Activated CD8-positive, alpha-beta memory T cell treated with anti-CD3 and anti-CD28 coated beads, Interleukin-2, amount 50 U/mL, for 48 hours (primary cell): ENCODE measurements around the gene KPNB1.
A peak's percentile ranks its signal among the peaks of the same experiment; 100 is the strongest.

Experiments used
- DNase-seq: peaks from one replicate; pipeline ENCODE4 v3.0.0-alpha.2; 2020

Gene KPNB1

GRCh38 chr17:47638903-47639302, 10.8 kb upstream of the KPNB1 start:
- DNase-seq: no peak

DNA sequence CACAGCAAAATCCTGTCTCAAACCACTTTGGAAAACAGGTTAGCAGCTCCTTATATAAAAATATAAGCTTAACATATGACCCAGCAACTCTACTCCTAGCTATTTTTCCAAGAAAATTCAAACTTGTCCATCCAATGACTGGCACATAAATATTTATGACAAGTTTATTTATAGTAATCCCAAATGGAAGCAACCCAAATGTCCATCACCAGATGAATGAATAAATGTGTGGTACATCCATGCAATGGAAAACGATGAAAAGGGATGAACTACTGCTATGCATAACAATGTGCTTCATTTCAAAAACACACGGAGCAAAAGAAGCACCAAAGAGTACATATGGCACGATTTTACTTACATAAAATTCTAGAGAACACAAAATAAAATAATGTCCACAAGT, 9.6 kb upstream of the KPNB1 start:
- no peak for DNase-seq

GRCh38 chr17:47641202-47641601, 8.5 kb upstream of the KPNB1 start:
- no peak for DNase-seq

- DNase-seq: no peak
Measured at GRCh38 chr17:47643116-47643515, 6.6 kb upstream of the KPNB1 start.

DNA sequence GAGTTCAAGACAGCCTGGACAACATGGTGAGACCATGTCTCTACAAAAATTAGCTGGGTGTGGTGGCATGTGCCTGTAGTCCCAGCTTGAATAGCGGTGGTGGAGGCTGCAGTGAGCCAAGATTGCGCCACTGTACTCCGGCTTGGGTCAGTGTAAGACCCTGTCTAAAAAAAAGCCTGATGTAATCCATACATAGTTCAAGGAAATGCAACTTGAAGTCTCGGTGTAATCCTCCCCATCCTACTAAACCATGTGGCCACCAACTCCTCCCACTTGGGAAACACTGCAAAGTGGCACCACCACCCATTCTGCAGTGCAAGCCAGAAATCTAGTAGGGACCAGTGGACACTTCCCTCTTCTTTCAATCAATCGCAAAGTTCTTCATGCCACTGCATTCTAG, 5.4 kb upstream of the KPNB1 start:
- no peak for DNase-seq

- DNase-seq: no peak
Measured at GRCh38 chr17:47649972-47650524, 329 bp downstream of the KPNB1 start.

- peak; percentile 95 for DNase-seq
Measured at GRCh38 chr17:47650525-47651522, 1.1 kb downstream of the KPNB1 start.

- no peak for DNase-seq
Measured at GRCh38 chr17:47651704-47652103, 2.0 kb downstream of the KPNB1 start.

DNA sequence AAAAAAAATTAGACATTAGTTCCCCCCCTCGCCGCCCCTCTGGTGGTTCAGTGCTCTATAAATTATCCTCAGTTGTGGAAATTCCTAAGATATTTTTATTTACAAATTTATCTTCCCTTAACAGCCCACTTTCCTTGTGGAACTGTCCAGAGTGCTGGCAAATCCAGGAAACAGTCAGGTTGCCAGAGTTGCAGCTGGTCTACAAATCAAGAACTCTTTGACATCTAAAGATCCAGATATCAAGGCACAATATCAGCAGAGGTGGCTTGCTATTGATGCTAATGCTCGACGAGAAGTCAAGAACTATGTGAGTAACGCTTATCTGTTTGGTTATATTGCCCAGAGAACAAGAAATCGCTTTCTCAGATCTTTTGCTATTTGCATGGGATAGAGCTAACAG, 2.9 kb downstream of the KPNB1 start:
- DNase-seq: no peak

- no peak for DNase-seq
Measured at GRCh38 chr17:47653442-47653841, 3.7 kb downstream of the KPNB1 start.

DNA sequence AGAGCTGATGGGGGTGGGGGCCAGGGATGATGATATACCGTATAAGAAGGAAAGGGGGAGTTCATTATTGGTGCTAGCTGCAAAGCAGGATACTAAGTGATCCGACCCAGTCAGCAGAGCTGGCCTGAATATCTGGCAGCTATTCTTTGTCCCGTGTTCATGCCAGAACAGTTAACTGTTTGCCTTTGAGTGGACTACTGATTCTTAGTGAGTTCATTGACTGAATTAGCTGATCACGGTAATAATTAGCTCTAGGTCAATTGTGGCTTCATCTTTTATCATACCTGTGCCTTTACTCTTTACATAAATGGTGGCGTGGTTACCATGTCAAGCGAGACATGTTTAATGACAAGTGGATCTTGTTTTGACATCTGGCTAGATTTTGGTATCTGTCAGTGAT, 5.3 kb downstream of the KPNB1 start:
- no peak for DNase-seq

GRCh38 chr17:47660064-47660492, 10.4 kb downstream of the KPNB1 start:
- no peak for DNase-seq

GRCh38 chr17:47663912-47664623, 14.3 kb downstream of the KPNB1 start:
- no peak for DNase-seq

DNA sequence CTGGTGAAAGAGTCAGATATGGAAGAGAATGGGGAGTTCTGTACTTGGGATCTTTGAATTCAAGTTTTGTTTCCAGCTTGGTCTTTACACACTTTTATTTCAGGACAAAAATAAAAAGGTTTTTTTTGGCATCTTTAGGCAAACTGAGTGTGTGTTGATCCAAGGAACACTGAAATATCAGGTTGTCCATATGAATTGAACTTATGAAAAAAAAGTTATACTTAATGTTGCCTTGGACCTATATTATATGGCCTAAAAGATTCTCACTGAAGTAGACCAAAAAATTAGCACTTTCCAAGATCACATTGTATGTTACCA, 14.9 kb downstream of the KPNB1 start:
- DNase-seq: no peak

DNA sequence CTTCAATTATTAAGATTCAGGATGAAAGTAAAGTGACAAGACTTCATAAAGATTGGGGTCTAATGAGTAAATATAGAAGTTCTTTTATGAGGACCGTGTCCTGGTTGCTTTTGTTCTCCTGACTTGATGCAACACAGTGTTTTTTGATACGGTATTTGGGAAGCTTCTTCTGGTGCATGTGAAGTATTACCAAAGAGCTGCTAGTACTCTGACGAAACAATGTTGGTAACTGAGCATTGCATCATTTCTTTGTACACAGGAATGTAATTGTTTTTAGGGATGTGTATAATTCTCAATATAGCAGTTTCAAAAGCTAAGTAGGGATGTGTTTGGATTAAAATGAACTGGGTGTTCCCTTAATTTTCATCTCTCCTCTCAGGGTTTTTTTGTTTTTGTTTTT, 15.9 kb downstream of the KPNB1 start:
- no peak for DNase-seq

DNA sequence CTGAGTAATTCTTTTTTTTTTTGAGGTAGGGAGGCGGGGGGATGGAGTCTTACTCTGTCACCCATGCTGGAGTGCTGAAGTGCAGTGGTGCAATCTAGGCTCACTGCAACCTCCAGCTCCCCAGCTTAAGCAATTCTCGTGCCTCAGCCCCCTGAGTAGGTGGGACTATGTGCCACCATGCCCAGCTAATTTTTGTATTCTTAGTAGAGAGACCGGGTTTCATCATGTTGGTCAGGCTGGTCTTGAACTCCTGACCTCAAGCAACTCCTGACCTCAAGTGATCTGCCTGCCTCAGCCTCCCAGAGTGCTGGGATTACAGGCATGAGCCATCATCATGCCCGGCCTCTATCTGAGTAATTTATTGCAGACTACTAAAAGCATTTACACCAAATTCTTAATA, 19.4 kb downstream of the KPNB1 start:
- DNase-seq: no peak

DNA sequence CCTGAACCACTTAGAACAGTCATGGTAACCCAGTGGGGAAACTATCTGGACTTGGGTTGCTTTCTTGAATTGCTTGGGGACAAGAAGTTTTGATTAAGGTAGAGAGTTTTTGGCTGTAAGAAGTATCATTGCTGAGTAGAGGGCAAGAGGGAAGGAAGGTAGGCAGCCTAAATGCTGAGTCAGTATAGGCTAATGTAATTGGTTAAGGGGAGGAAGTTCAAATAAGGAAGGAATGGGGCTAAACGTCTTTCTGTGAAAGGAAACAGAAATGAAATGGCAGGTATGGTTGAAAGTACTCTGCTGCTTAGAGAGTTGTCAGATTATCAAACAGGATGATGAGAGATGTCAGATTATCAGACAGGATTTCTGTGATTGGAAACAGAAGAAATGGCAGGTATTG, 20.3 kb downstream of the KPNB1 start:
- DNase-seq: no peak

- DNase-seq: no peak
Measured at GRCh38 chr17:47674499-47674898, 24.8 kb downstream of the KPNB1 start.

DNA sequence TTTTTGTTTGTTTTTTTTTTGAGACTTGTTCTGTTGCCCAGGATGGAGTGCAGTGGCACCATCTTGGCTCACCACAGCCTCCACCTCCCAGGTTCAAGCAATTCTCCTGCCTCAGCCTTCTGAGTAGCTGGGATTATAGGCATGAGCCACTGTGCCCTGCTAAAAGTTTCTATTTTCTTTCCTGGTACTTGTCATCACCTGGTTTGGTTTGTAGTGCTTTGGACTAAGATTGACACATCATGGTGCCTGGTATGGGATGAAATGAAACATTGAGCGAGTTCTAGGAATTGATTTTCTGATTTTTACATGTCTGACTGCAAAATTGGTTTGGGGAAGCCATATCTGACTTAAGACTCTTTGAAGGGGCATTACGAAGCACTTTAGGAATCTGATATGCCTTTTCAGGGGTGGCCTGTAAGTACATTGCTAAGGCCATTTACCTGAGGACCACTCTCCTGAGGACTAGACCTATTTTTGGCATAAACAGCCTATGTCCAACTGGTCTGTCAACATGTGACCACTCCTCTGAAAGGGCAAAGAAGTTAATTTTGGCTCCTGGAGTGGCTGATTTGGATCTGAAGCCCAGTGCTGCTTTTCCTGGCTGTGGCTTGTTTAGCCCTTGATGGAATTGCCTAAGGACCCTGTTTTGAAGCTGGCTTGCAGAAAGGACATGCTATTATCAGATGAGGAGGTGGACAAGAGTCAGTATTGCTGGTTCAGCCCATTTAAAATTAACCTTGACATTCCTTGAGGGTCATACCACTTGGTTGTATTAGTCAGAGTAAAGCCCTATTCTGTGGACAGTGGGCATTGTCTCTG, 25.9 kb downstream of the KPNB1 start:
- DNase-seq: no peak

GRCh38 chr17:47676199-47676472, 26.4 kb downstream of the KPNB1 start:
- no peak for DNase-seq

GRCh38 chr17:47676510-47677165, 26.9 kb downstream of the KPNB1 start:
- DNase-seq: no peak

DNA sequence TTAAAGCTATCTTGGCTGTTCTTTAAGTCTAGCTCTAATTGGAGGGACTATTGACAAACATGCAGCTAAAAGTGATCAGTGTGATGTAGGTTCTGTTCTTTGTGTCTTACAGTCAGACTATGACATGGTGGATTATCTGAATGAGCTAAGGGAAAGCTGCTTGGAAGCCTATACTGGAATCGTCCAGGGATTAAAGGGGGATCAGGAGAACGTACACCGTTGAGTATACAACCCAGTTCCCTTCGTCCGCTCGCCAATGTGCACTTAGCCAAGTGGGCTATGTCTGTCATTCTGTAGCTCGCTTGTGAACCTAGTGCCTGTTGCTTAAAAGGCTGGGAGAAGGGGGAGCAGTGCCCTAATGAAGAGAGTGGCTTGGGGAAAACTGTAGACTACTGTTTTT, 28.5 kb downstream of the KPNB1 start:
- no peak for DNase-seq

DNA sequence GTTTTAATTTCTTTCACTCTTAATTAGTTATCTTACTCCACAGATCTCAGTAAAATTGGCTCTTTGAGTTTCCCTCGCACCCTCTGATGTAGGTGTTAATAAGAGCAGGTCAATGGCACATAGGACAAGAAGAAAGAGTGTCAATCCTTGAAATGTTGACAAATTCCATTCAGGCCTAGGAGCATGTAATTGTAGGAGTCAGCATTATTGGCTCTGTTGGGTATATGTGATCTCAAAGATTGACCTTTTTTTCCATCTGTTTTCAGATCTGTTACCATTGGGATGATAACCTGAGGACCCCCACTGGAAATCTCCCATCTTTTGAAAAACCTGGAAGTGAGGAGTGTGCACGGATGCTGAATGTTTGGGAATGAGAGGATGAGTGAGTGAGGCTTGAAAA, 32.4 kb downstream of the KPNB1 start:
- DNase-seq: no peak
